GM18507 (cell line): ENCODE data around the gene ANTXR1.

ENCODE experiments used
- DNase-seq: peaks from one replicate; pipeline ENCODE4 v3.0.0; 2011; ENCODE audit warnings: low read depth; ENCODE audit not compliant: insufficient read length; ENCODE audit errors: extremely low spot score
- FAIRE-seq: peaks from 2 replicates; lab custom pipeline; 2011; peaks lifted over from hg19 to GRCh38; lab: Jason Lieb, UNC

ANTXR1 gene

DNA sequence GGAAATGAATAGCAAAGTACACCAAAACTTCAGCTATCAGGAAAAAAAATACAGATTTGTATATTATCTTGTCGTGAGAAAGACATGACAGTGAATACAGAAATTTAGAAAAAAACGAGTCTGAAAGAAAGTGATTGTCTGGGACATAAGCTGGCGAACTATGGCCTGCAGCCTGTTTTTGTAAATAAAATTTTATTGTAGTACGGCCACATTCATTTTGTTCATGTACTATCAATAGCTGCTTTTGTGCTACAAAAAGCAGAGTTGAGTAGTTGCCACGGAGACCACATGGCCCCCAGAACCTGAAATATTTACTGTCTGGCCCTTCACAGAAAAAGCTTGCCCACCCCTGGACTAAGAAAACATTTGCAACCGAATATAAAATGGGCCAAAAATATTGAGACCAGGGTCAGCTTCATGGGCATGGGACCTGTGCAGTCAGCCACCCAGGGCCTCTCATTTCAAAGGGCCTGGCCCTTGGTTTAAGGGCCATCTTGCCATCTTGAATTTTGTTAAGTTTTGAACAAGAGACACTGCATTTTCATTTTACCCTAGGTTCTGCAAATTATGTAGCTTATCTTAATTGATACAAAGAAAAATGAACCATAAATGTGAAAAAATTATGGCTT is 17.9 kb downstream of the ANTXR1 start:
- DNase-seq (no peak), FAIRE-seq (no peak)

DNA sequence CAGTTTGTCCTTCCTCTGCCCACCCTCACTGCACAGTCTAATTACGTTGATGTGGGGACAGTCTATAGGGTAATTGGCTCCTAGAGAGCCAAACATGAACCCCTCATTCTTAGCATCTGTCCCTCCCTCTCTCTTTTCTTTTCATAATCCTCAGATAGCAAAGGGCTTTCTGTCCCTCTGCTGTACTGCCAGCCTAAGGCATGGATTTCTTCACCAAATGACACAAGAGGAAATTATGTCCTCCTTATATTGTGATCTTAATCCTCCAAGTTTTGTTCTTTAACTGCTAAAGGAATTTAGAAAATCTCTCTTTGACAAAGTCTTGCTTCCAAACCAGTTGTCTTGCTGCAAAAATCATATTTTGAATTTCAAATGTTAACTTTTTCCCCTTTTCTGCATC is 18.5 kb downstream of the ANTXR1 start:
- FAIRE-seq (no peak), DNase-seq (no peak)

DNA sequence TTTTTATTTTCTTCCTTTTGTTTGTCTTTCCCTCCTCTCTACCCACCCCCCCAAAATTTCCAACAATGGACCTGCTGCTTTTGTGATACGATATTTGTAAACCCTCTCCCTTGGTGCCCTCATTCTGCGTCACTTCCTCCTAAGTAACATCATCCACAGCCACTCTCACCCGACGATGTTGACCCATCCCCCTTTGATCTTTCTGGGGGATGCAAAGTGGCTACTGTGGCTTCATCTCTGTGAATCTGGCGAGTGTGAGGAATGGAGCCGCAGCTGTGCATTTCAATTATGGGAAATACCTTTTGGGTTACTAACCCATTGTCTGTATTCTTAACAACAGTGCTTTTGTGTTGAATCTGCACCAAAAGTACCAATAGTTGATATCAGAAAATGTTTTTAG is 19.4 kb downstream of the ANTXR1 start:
- FAIRE-seq (no peak), DNase-seq (no peak)

DNA sequence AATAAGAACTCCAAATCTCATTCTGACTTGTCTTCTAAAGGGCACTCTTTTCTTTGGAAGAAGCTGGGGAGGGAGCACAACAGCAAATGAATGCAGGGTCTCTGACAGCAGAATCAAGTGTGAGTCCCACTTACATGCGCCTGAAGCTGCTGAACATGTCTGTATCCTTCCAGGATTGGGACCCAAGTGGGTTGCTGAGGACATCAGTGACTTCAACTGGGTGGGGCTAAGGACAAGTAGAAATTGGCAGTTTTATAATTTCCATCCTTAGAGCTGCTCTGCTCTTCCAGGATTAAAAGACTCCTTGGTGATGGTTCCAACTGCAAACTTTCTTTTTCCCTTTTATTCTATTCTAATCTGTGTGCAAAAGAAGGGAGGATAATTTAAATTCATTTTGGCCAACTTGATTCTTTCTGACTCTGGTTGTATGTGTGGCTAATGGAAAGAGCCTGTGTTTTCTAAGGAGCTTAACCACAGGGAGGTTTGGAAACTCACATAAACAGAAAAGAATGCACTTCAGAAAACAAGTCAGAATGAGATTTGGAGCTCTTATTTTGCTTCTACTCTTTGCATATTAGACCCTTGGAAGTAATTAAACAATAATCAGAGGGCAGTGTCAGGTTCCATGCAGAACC is 20.6 kb downstream of the ANTXR1 start:
- no peak for FAIRE-seq
- no peak for DNase-seq

DNA sequence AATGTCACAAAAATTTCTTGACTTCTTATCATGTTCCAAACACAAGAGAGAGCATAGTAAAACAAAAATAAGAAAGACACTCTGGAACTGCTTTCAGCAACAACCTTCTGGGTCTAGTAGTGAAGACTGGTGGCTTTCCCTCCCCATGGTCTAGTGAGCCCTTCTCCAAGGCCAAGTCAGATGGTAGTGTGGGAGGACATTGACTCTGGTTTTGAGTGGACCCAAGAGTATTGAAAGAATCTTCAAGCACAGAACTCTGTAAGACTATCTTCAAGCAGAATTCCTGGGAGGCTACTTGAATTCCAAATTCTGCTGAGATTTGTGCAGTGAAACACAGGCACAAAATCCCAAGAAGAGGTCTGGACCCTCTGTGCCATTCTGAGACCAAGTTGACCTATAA is 21.1 kb downstream of the ANTXR1 start:
- no peak for DNase-seq
- FAIRE-seq = no peak

DNA sequence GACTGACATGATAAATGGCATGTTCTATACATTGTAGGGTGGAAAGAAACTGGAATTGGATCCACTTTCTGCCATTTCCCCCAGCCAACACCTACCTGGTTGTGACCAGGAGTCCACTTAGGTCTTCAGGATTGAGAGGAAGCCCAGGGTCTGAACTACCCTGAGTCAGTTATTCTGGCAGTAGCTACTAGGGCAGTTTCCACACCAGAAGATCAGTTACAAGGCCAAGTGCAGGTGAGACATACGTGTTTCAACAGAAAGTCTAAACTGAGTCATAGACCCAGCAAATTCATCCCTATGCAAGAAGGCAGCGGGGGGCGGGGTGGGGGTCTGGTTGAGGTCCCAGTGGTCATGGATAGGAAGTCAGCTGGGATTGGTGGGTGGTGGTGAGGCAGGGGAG is 21.9 kb downstream of the ANTXR1 start:
- no peak for FAIRE-seq
- DNase-seq = no peak

DNA sequence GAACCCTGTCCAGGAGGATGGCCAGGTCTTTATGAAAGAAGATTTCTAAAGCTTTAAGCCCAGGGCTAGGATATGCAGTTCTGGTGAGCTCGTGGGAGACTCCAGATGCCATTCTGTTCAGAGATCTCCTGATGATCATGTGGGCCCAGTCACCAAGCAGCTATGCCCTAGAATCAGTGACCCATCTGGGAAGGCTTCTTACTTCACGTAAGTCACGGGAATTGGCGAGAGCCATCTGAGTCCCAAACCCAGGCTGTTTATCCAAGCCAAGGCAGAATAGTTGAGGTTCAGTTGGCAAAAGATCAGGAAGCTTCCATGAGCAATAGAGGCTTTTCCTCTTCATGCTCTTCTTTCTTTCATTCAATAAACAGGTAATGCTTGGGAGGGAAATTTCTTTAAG is 23.9 kb downstream of the ANTXR1 start:
- DNase-seq = no peak
- FAIRE-seq = no peak

DNA sequence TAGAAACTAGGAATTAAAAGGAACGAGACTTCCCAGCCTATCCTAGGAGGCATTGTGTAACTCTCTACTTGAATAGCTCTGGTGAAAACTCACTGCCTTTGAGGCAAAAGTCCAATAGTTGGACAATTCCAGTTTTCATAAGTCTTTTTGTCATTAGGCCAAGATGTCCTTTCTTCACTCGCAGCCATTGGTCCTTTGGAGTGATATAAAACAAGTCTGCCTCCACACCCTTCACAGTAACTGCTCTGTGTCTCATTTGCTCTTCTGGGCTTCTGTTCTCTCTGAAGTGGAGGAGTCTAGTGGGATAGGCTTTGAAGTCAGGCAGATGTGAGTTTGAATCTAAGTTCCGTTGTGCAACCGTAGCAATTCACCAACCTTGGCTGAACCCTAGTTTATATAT is 28.2 kb downstream of the ANTXR1 start:
- no peak for FAIRE-seq
- DNase-seq = no peak

DNA sequence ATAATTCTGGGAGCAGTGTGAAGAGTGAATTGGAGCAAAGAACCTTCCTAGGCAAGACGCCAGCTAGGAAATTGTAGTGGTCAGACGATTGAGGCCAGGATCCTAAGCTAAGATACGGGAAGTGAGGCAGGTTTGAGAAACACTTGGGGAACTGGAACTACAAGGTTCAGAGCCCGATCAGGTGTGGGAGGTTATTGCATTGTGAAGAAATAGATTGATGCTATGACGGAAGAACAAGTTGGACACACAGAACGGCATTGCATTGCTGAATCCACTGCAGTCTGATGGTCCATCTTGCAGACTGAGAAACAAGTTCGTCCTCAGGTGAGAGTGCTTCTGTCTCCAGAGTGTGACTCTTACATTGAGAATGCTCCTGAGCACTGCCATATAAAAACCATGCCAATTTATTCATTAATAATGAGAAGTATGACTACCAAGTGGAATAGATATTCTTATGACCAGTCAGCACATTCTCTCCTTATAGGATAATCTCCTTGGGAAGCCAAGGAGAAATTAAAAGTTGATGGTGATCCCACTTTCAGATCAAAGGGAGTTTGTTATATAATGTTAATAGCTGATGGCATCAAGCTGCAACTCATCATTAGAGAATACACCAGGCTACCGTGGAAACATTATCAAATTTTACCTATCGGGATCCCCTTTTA is 30.9 kb downstream of the ANTXR1 start:
- FAIRE-seq (no peak), DNase-seq (no peak)

DNA sequence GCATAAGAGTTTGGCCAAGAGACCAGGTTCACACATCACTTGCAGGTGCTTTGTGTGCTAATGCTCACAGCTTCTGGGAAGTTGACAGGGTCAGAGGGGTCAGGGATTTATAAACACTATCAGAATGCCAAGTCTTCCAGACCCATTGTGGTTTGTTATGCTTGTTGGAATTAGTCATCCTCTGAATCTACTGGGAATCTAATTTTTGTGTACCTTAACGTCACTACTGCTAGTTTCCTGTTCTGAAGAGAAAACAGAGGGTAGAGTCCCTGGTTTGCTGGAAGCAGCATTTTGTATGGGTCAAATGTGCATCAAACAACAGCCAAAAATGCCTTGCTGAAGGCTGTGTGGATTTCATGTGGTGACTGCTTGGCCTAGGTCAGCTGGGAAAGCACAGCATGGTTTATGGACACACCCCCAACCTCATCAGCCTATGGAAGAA is 33.3 kb downstream of the ANTXR1 start:
- DNase-seq (no peak), FAIRE-seq (no peak)

DNA sequence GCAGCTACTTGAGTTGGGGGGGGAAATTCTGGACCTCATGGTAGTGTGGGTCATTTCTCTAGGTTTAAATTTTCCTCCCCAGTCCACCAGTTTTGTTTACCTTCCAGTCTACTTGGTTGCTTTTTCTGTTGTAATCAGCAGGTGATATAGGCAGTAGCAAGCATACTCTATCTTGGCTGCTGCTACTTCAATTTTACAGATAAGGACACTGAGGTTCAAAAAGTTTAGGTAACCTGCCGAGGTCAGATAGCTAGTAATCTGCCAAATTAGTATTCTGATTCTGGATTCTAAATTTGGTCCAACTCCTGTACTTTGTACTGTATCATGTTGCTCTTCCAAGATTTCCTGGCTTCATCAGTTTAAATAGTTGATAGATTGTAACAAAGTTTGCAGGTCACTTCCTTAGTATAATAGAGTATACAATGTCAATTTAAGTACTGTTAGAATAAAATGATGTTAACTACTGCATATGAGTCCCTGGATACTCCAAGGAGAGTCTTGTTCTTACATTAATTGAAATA is 34.7 kb downstream of the ANTXR1 start:
- FAIRE-seq (no peak), DNase-seq (no peak)

DNA sequence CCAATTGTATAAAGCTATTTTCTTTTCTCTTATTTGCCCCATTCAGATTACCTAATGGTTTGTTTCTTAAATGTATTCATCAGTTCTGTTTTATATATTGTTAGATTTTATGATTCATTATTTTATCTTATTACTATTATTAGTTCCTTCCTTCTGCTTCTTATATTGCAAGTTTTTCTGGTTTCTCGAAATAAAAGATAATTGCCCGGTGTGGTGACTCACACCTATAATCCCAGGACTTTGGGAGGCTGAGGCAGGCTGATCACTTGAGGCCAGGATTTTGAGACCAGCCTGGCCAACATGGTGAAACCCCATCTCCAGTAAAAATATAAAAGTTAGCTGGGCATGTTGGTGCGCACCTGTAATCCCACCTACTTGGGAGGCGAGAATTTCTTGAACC is 37.8 kb downstream of the ANTXR1 start:
- DNase-seq (no peak), FAIRE-seq (no peak)

DNA sequence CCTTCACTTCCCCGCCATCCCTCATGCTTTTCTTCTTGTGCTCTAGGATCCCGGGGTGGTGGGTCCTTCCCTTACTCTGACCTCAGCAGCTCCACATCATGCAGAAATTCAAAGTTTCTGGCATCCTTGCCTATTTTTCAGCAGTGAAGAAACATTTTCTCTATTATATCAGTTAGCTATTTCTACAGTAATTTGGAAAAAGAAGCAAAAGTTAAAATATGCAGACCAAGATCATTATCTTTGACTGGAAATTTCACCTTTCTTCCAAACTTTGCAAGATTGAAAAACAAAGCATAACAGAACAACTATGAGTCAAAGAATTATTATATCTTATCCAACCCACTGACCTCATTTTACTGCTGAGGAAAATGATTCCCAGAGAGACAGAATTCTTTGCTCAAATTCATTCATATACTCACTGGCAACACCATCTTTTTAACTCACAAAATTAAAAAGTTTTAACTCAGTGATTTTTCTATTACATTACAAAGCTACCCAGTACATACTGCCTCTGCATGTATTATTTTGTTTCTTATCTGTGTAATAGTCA is 40.5 kb downstream of the ANTXR1 start:
- FAIRE-seq = no peak
- DNase-seq = no peak

DNA sequence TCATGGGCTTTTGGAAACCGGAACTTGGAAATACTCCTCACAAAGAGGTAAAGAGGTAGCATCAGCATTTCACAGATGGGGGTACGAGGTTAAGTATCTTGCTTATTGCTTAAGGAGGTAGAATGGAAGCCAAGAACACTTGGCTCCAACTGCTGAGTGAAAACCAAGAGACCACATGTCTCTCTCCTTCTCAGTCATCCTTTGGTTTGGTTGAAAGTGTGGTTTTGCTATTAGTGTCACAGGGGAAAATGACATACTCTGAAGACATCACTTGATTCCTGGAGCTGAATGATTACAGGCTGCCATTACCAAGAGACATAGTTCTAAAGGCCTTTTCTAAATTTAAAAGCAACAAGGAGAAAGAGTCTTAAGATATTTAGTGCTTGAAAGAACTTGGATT is 41.5 kb downstream of the ANTXR1 start:
- DNase-seq (no peak), FAIRE-seq (peak; percentile 52)

DNA sequence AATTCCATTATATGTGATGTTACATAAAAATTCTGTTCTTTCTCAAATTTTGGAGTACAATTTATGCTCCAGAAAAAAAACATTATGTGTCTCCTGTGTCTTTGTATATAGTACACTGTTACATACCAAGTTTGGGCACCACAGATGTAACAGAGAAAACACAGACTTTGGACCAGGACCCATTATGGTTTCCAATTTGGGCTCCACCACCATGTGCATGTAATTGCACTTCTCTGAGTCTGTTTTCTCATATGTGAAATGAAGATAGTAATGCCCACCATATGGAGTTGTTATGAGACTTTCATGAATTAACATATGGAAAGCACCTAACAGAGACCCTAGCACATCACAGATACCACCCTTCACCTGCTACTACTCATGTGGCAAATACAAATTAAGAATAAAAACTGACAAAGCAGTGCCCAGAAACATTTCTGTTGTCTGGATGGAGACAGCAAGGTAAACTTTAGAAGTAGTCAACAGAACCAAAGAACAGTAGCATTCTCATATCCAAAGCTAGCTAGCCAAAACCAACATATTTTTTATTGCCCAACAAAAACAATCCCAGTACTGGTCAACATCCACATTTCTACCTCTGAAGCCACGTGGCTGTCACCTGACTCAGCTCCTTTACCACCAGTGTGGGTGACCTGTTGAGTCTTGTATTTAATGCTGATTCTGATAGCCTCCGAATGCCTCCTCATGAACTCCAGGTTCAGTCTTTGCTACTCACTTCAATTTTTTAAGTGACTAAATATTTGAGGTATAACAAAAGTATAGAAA is 42.9 kb downstream of the ANTXR1 start:
- DNase-seq = no peak
- no peak for FAIRE-seq

DNA sequence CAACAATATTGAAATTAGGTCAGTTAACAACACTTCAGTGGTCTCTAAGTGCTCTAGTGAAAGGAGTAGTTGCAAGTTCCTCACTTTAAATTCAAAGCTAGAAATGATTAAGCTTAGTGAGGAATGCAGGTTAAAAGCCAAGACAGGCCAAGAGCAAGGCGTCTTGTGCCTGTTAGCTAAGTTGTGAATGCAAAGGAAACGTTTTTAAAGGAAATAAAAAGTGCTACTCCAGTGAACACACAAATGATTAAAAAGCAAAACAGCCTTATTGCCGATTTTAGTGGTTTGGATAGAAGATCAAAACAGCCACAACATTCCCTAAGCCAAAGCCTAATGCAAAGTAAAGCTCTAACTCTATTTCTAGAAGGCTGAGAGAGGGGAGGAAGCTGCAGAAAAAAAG is 44.7 kb downstream of the ANTXR1 start:
- DNase-seq = no peak
- no peak for FAIRE-seq

DNA sequence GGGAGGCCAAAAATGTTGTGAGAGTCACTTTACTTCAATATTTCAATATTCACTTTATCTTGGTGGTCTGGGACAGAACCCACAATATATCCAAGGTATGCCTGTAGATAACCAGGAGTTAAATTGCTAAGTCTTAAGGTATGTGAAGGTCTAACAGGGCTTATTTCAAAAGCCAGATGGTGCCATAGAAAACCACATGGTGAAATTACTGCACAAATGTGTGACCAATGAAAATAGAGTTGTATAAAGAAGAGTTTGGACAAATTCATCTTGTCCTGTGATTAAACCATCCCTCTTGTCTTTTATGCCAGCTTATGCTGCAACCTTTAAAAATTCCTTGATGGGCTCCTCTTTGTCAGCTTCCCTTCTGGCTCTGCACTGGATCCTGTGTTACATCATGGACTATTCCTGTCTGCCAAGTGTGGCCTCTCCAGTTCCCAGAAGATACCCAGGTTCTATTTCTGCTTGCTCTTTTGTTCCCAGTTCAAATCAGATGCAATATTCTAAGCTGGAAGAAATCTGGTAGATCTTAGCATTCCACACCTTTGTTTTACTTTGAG is 46.8 kb downstream of the ANTXR1 start:
- FAIRE-seq (no peak), DNase-seq (no peak)

DNA sequence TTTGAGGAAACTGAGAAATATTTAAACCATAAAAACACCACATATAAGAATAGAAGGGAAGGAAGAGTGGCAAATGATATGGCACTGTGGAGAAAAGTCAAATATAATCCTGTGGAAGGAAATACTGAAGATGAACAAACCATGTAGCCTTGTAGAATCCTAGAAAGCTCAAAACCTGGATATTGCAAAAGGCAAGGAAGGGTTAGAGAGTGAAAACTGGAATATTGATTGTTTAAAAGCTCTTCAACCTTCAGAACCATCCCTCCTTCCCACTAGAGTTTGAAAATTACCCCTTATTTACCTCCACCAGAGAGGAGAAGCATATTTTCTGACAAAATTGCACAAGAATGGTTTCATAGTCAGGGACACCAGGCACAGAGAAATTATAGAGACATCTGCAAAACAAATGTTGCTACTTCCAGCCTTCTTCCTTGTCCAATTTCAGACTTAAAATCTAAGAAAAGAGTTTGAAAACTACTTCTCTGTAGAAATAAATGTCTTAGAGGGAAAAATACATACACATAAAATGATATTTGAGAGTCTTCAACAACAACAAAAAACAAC is 48.0 kb downstream of the ANTXR1 start:
- DNase-seq = no peak
- no peak for FAIRE-seq

DNA sequence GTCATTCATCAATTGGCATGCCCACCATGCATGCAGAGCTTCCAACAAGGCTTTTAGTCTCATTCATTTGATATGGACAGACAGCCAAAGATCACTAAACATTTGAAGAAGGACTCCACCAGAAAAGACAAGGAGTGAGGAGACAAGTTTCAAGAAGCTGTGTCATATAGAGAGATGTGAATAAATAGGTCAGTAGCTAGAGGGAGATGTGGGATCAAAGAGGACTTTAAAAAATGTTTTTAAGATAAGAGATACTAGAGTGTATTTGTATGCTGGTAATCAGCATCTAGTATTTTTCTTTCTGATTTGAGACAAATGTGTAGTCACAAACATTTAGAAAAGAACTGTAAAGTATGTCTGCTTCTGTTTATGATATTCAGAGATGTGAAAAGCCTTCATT is 48.5 kb downstream of the ANTXR1 start:
- no peak for FAIRE-seq
- no peak for DNase-seq
